Measurements from ENCODE around the gene HS3ST4. TPM values are rescaled to one million over a fixed set of nuclear protein-coding genes. Genes with fewer than 3 reads are reported as not detected.

Gene HS3ST4
- total RNA-seq, 2 donors from 2014 or later, result not detected

GRCh38 chr16:26058326-26058725 is 366.6 kb downstream of the HS3ST4 start:
- Histone ChIP-seq H3K9me3 (no peaks in the 10 kb centered on the region), H3K27ac (no peak overlapping the region), H3K9ac (ENCODE audit: low read depth in 2 of 2, low read length in 2 of 2) (no peak overlapping the region), H3K27me3 (no peaks in the 10 kb centered on the region), H3K4me3 (no peak overlapping the region), H3K36me3 (no peaks in the 10 kb centered on the region), H3K4me1 (no peaks in the 10 kb centered on the region)
- no peak for TF ChIP-seq CTCF (IDR thresholded peaks at IDR 0.05)
- intact Hi-C loops (cut with DNase I), result no loop called here
- no peak for DNase-seq

- no peak overlapping the region for H3K9ac ChIP-seq (ENCODE audit: low read depth in 2 of 2, low read length in 2 of 2)
- H3K27ac ChIP-seq, result no peak overlapping the region
- intact Hi-C loops (cut with DNase I), result no loop called here
- no peaks in the 10 kb centered on the region for H3K4me1 ChIP-seq
- no peaks in the 10 kb centered on the region for H3K36me3 ChIP-seq
- H3K9me3 ChIP-seq, result no peaks in the 10 kb centered on the region
- DNase-seq, result no peak
- TF ChIP-seq CTCF (IDR thresholded peaks at IDR 0.05), result no peak
- no peaks in the 10 kb centered on the region for H3K27me3 ChIP-seq
- H3K4me3 ChIP-seq, result no peak overlapping the region
Observed at GRCh38 chr16:26070302-26071100, 378.7 kb downstream of the HS3ST4 start.

GRCh38 chr16:26071101-26071866 is 379.5 kb downstream of the HS3ST4 start:
- Histone ChIP-seq H3K9ac (ENCODE audit: low read depth in 2 of 2, low read length in 2 of 2) (no peak overlapping the region), H3K27ac (no peak overlapping the region), H3K4me1 (no peaks in the 10 kb centered on the region), H3K36me3 (no peaks in the 10 kb centered on the region), H3K9me3 (no peaks in the 10 kb centered on the region), H3K4me3 (no peak overlapping the region), H3K27me3 (no peaks in the 10 kb centered on the region)
- DNase-seq, result no peak
- intact Hi-C loops (cut with DNase I), result no loop called here
- TF ChIP-seq CTCF (IDR thresholded peaks at IDR 0.05), result no peak

- no peaks in the 10 kb centered on the region for H3K9me3 ChIP-seq
- no peak for DNase-seq
- H3K27ac ChIP-seq, result no peak overlapping the region
- no peak for TF ChIP-seq CTCF (IDR thresholded peaks at IDR 0.05)
- no peaks in the 10 kb centered on the region for H3K4me1 ChIP-seq
- no peak overlapping the region for H3K4me3 ChIP-seq
- no peaks in the 10 kb centered on the region for H3K27me3 ChIP-seq
- no peak overlapping the region for H3K9ac ChIP-seq (ENCODE audit: low read depth in 2 of 2, low read length in 2 of 2)
- intact Hi-C loops (cut with DNase I), result no loop called here
- no peaks in the 10 kb centered on the region for H3K36me3 ChIP-seq
Observed at GRCh38 chr16:26078716-26079355, 387.1 kb downstream of the HS3ST4 start.

GRCh38 chr16:26087091-26087490 is 395.3 kb downstream of the HS3ST4 start:
- Histone ChIP-seq H3K9me3 (no peaks in the 10 kb centered on the region), H3K27ac (no peak overlapping the region), H3K36me3 (no peaks in the 10 kb centered on the region), H3K4me1 (no peaks in the 10 kb centered on the region), H3K27me3 (no peaks in the 10 kb centered on the region), H3K4me3 (no peak overlapping the region), H3K9ac (ENCODE audit: low read depth in 2 of 2, low read length in 2 of 2) (no peak overlapping the region)
- intact Hi-C loops (cut with DNase I), result no loop called here
- no peak for DNase-seq
- no peak for TF ChIP-seq CTCF (IDR thresholded peaks at IDR 0.05)
